Right lobe of liver (tissue), 4 donors: ENCODE results near the gene FXYD7.

Experiments used
- POLR2A ChIP-seq: fragments of 450-650 bp; IDR thresholded peaks from one replicate; pipeline ENCODE4 v1.6.1; 2017; ENCODE audit warnings: antibody characterized with exemption, mild to moderate bottlenecking
- TF ChIP-seq, protein P1 (sequence below), 4 donors: fragments of 200-600 bp in 3 of 4; fragments of 450-650 bp in 1 of 4; IDR thresholded peaks; one replicate each; pipeline versions ENCODE4 v1.5.1 to v1.8.0; 2016 to 2022; ENCODE audit warnings: antibody characterized with exemption in 4 of 4, mild to moderate bottlenecking in 2 of 4
- donor health status: DM: no; HTN: no; CAD: no.
- donor health status: DM: no; HTN: no; CAD: no.
- donor health status: DM: no; HTN: yes; CAD: no.

DNA sequence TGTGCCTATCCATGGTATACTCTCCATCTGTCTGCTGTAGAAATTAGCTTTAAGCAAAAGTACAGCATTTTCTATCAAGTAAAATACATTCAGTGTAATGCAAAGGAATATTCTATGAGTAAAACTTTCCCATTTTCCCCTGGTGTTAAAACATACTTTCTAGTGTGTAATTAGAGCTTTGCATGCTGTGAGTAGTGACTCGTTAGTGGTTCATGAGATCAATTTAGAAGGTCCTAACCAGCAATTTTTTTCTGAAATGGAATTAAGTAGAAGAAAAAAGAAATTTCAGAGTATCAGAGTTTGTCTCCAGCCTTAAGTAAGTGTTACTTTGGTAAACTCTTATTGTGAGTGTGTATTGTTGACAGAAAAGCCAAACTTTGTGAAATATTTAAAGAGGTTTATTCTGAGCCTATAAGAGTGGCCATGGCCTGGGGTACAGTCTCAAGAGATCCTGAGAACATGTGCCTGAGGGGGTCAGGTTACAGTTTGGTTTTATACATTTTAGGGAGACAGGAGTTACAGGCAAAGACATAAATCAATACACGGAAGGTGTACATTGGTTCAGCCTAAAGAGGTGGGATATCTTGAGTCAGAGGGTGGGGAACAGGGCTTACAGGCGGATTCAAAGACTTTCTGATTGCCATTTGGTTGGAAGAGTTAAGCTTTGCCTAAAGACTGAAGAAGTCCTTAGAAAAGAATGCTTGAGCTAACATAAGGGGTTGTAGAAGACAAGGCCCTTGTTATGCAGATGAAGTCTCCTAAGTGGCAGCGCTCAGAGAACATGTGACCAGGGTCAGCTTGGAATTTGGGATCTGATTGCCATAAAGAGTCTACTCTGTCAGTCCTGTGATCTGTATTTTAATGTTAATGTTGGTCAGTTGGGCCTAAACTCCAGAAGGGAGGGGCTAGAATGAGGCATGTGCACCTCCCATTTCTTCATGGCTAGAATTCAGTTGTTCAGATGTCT lies 60.0 kb downstream of the FXYD7 start:
- TF ChIP-seq, protein P1, sequence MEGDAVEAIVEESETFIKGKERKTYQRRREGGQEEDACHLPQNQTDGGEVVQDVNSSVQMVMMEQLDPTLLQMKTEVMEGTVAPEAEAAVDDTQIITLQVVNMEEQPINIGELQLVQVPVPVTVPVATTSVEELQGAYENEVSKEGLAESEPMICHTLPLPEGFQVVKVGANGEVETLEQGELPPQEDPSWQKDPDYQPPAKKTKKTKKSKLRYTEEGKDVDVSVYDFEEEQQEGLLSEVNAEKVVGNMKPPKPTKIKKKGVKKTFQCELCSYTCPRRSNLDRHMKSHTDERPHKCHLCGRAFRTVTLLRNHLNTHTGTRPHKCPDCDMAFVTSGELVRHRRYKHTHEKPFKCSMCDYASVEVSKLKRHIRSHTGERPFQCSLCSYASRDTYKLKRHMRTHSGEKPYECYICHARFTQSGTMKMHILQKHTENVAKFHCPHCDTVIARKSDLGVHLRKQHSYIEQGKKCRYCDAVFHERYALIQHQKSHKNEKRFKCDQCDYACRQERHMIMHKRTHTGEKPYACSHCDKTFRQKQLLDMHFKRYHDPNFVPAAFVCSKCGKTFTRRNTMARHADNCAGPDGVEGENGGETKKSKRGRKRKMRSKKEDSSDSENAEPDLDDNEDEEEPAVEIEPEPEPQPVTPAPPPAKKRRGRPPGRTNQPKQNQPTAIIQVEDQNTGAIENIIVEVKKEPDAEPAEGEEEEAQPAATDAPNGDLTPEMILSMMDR (IDR thresholded peaks at IDR 0.05), result no peak
- no peak for TF ChIP-seq POLR2A
